ENCODE data around the gene VWC2L. TPM values are rescaled to one million over a fixed set of nuclear protein-coding genes. Genes with fewer than 3 reads are reported as not detected.

Gene VWC2L
- total RNA-seq, 1 experiment from 2014 or later, result not detected

DNA sequence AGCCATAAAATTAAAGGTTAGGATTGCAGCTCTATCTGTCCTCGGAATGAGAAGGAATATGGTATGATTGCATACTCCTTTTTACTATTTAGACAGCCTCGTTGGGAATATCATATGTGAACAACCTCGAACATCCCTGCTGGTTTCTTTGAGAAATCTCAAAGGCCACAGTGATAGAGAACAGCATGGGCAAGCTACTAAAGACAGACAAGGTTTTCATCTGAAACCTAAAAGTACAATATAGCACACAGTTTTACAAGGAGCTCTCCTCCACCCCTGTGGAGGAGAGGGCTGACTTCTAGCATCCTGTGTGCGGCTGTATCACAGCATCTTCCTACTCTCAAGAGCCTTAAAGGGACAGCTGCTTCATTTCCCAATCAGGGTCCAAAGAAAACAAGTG, 104.3 kb downstream of the VWC2L start (continued):
- TF ChIP-seq, protein P1, sequence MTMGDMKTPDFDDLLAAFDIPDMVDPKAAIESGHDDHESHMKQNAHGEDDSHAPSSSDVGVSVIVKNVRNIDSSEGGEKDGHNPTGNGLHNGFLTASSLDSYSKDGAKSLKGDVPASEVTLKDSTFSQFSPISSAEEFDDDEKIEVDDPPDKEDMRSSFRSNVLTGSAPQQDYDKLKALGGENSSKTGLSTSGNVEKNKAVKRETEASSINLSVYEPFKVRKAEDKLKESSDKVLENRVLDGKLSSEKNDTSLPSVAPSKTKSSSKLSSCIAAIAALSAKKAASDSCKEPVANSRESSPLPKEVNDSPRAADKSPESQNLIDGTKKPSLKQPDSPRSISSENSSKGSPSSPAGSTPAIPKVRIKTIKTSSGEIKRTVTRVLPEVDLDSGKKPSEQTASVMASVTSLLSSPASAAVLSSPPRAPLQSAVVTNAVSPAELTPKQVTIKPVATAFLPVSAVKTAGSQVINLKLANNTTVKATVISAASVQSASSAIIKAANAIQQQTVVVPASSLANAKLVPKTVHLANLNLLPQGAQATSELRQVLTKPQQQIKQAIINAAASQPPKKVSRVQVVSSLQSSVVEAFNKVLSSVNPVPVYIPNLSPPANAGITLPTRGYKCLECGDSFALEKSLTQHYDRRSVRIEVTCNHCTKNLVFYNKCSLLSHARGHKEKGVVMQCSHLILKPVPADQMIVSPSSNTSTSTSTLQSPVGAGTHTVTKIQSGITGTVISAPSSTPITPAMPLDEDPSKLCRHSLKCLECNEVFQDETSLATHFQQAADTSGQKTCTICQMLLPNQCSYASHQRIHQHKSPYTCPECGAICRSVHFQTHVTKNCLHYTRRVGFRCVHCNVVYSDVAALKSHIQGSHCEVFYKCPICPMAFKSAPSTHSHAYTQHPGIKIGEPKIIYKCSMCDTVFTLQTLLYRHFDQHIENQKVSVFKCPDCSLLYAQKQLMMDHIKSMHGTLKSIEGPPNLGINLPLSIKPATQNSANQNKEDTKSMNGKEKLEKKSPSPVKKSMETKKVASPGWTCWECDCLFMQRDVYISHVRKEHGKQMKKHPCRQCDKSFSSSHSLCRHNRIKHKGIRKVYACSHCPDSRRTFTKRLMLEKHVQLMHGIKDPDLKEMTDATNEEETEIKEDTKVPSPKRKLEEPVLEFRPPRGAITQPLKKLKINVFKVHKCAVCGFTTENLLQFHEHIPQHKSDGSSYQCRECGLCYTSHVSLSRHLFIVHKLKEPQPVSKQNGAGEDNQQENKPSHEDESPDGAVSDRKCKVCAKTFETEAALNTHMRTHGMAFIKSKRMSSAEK (CRISPR knock-in tag; IDR thresholded peaks at IDR 0.05; ENCODE audit: borderline replicate concordance), result no peak
- TF ChIP-seq ZNF263 (CRISPR knock-in tag; IDR thresholded peaks at IDR 0.05; ENCODE audit: low read depth), result no peak
- TF ChIP-seq PRRX2 (CRISPR knock-in tag; IDR thresholded peaks at IDR 0.05), result no peak
- TF ChIP-seq, protein P2, sequence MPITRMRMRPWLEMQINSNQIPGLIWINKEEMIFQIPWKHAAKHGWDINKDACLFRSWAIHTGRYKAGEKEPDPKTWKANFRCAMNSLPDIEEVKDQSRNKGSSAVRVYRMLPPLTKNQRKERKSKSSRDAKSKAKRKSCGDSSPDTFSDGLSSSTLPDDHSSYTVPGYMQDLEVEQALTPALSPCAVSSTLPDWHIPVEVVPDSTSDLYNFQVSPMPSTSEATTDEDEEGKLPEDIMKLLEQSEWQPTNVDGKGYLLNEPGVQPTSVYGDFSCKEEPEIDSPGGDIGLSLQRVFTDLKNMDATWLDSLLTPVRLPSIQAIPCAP (CRISPR knock-in tag; IDR thresholded peaks at IDR 0.05), result no peak
- TF ChIP-seq, protein P3, sequence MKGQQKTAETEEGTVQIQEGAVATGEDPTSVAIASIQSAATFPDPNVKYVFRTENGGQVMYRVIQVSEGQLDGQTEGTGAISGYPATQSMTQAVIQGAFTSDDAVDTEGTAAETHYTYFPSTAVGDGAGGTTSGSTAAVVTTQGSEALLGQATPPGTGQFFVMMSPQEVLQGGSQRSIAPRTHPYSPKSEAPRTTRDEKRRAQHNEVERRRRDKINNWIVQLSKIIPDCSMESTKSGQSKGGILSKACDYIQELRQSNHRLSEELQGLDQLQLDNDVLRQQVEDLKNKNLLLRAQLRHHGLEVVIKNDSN (CRISPR knock-in tag; IDR thresholded peaks at IDR 0.05), result no peak
- no peak for TF ChIP-seq TEAD4 (CRISPR knock-in tag; IDR thresholded peaks at IDR 0.05)
- TF ChIP-seq, protein P4, sequence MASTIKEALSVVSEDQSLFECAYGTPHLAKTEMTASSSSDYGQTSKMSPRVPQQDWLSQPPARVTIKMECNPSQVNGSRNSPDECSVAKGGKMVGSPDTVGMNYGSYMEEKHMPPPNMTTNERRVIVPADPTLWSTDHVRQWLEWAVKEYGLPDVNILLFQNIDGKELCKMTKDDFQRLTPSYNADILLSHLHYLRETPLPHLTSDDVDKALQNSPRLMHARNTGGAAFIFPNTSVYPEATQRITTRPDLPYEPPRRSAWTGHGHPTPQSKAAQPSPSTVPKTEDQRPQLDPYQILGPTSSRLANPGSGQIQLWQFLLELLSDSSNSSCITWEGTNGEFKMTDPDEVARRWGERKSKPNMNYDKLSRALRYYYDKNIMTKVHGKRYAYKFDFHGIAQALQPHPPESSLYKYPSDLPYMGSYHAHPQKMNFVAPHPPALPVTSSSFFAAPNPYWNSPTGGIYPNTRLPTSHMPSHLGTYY (CRISPR knock-in tag; IDR thresholded peaks at IDR 0.05), result no peak

DNA sequence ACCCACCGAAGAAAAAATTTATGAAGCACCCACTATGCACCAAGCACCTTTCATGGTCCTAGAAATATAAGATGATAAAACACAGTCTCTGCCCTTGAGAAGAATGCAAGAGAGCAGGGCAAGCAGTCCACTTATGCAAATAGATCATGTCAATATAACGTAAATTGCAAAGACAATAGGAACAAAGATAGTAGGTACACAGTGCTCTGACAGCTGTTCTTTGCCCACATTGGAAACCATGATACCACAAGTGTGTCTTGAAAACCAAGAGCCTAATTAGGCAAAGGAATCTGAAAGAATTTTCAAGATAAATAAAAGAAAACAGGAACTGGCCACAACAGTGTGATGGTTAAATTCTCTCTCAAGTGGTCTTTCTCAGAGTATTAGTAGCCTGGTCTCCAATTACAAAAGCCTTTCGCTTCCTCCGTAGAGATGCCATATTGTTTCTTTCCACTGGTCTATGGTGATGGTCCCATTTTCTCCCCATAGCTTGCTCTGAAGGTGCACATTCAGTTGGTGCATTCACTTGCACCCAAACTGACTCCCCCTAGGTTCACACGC, 108.5 kb downstream of the VWC2L start:
- ATAC-seq (no peak), DNase-seq (ENCODE audit: low spot score) (no peak)
- no peaks in the 10 kb centered on the region for H3K27me3 Mint-ChIP-seq (ENCODE audit: low read depth)
- H3K4me1 Mint-ChIP-seq, result peaks cover 6% of the 10 kb centered on the region; the same call in 1 of the 2 replicates
- POLR2A ChIA-PET, result no interaction called here
- H3K27ac Mint-ChIP-seq, result no peak overlapping the region
- no peak overlapping the region for H3K4me3 Mint-ChIP-seq
- no peaks in the 10 kb centered on the region for H3K9me3 Mint-ChIP-seq
- no peaks in the 10 kb centered on the region for H3K36me3 Mint-ChIP-seq
- CTCF ChIA-PET, result no interaction called here
- TF ChIP-seq, protein P5, sequence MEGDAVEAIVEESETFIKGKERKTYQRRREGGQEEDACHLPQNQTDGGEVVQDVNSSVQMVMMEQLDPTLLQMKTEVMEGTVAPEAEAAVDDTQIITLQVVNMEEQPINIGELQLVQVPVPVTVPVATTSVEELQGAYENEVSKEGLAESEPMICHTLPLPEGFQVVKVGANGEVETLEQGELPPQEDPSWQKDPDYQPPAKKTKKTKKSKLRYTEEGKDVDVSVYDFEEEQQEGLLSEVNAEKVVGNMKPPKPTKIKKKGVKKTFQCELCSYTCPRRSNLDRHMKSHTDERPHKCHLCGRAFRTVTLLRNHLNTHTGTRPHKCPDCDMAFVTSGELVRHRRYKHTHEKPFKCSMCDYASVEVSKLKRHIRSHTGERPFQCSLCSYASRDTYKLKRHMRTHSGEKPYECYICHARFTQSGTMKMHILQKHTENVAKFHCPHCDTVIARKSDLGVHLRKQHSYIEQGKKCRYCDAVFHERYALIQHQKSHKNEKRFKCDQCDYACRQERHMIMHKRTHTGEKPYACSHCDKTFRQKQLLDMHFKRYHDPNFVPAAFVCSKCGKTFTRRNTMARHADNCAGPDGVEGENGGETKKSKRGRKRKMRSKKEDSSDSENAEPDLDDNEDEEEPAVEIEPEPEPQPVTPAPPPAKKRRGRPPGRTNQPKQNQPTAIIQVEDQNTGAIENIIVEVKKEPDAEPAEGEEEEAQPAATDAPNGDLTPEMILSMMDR (IDR thresholded peaks at IDR 0.05), result no peak
- TF ChIP-seq, protein P6, sequence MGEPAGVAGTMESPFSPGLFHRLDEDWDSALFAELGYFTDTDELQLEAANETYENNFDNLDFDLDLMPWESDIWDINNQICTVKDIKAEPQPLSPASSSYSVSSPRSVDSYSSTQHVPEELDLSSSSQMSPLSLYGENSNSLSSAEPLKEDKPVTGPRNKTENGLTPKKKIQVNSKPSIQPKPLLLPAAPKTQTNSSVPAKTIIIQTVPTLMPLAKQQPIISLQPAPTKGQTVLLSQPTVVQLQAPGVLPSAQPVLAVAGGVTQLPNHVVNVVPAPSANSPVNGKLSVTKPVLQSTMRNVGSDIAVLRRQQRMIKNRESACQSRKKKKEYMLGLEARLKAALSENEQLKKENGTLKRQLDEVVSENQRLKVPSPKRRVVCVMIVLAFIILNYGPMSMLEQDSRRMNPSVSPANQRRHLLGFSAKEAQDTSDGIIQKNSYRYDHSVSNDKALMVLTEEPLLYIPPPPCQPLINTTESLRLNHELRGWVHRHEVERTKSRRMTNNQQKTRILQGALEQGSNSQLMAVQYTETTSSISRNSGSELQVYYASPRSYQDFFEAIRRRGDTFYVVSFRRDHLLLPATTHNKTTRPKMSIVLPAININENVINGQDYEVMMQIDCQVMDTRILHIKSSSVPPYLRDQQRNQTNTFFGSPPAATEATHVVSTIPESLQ (CRISPR knock-in tag; IDR thresholded peaks at IDR 0.05), result no peak
- TF ChIP-seq ATF1 (CRISPR knock-in tag; IDR thresholded peaks at IDR 0.05), result no peak
- no peak for TF ChIP-seq ZNF396 (CRISPR knock-in tag; IDR thresholded peaks at IDR 0.05; ENCODE audit: borderline replicate concordance)
- TF ChIP-seq PRRX2 (CRISPR knock-in tag; IDR thresholded peaks at IDR 0.05), result no peak
- TF ChIP-seq TCF7 (CRISPR knock-in tag; IDR thresholded peaks at IDR 0.05; ENCODE audit: low read depth), result no peak
- no peak for TF ChIP-seq GRHL2 (CRISPR knock-in tag; IDR thresholded peaks at IDR 0.05; ENCODE audit: insufficient replicate concordance, severe bottlenecking)
- TF ChIP-seq EMX1 (CRISPR knock-in tag; IDR thresholded peaks at IDR 0.05), result no peak
- no peak for TF ChIP-seq CREB1 (CRISPR knock-in tag; IDR thresholded peaks at IDR 0.05)
- TF ChIP-seq ZNF232 (CRISPR knock-in tag; IDR thresholded peaks at IDR 0.05), result no peak
- TF ChIP-seq HMGA2 (CRISPR knock-in tag; IDR thresholded peaks at IDR 0.05), result no peak
- no peak for TF ChIP-seq SOX15 (CRISPR knock-in tag; IDR thresholded peaks at IDR 0.05)
- TF ChIP-seq, protein P7, sequence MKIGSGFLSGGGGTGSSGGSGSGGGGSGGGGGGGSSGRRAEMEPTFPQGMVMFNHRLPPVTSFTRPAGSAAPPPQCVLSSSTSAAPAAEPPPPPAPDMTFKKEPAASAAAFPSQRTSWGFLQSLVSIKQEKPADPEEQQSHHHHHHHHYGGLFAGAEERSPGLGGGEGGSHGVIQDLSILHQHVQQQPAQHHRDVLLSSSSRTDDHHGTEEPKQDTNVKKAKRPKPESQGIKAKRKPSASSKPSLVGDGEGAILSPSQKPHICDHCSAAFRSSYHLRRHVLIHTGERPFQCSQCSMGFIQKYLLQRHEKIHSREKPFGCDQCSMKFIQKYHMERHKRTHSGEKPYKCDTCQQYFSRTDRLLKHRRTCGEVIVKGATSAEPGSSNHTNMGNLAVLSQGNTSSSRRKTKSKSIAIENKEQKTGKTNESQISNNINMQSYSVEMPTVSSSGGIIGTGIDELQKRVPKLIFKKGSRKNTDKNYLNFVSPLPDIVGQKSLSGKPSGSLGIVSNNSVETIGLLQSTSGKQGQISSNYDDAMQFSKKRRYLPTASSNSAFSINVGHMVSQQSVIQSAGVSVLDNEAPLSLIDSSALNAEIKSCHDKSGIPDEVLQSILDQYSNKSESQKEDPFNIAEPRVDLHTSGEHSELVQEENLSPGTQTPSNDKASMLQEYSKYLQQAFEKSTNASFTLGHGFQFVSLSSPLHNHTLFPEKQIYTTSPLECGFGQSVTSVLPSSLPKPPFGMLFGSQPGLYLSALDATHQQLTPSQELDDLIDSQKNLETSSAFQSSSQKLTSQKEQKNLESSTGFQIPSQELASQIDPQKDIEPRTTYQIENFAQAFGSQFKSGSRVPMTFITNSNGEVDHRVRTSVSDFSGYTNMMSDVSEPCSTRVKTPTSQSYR (CRISPR knock-in tag; IDR thresholded peaks at IDR 0.05), result no peak
- TF ChIP-seq, protein P8, sequence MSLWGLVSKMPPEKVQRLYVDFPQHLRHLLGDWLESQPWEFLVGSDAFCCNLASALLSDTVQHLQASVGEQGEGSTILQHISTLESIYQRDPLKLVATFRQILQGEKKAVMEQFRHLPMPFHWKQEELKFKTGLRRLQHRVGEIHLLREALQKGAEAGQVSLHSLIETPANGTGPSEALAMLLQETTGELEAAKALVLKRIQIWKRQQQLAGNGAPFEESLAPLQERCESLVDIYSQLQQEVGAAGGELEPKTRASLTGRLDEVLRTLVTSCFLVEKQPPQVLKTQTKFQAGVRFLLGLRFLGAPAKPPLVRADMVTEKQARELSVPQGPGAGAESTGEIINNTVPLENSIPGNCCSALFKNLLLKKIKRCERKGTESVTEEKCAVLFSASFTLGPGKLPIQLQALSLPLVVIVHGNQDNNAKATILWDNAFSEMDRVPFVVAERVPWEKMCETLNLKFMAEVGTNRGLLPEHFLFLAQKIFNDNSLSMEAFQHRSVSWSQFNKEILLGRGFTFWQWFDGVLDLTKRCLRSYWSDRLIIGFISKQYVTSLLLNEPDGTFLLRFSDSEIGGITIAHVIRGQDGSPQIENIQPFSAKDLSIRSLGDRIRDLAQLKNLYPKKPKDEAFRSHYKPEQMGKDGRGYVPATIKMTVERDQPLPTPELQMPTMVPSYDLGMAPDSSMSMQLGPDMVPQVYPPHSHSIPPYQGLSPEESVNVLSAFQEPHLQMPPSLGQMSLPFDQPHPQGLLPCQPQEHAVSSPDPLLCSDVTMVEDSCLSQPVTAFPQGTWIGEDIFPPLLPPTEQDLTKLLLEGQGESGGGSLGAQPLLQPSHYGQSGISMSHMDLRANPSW (CRISPR knock-in tag; conservative IDR thresholded peaks at IDR 0.05; ENCODE audit: low read depth), result no peak
